ENCODE measurements around the gene FOXN1. TPM values are rescaled to one million over a fixed set of nuclear protein-coding genes. Genes with fewer than 3 reads are reported as not detected.
A peak's percentile ranks its signal among the peaks of the same experiment; 100 is the strongest.
"Not testable (repeated sequence)": the region's sequence is repeated elsewhere in the genome, so short reads cannot be mapped to it uniquely, and the experiment has no call there.

FOXN1 gene, protein sequence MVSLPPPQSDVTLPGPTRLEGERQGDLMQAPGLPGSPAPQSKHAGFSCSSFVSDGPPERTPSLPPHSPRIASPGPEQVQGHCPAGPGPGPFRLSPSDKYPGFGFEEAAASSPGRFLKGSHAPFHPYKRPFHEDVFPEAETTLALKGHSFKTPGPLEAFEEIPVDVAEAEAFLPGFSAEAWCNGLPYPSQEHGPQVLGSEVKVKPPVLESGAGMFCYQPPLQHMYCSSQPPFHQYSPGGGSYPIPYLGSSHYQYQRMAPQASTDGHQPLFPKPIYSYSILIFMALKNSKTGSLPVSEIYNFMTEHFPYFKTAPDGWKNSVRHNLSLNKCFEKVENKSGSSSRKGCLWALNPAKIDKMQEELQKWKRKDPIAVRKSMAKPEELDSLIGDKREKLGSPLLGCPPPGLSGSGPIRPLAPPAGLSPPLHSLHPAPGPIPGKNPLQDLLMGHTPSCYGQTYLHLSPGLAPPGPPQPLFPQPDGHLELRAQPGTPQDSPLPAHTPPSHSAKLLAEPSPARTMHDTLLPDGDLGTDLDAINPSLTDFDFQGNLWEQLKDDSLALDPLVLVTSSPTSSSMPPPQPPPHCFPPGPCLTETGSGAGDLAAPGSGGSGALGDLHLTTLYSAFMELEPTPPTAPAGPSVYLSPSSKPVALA
- total RNA-seq (2014; rRNA removed; shearing (Covaris generic)): not detected in 2 replicates

DNA sequence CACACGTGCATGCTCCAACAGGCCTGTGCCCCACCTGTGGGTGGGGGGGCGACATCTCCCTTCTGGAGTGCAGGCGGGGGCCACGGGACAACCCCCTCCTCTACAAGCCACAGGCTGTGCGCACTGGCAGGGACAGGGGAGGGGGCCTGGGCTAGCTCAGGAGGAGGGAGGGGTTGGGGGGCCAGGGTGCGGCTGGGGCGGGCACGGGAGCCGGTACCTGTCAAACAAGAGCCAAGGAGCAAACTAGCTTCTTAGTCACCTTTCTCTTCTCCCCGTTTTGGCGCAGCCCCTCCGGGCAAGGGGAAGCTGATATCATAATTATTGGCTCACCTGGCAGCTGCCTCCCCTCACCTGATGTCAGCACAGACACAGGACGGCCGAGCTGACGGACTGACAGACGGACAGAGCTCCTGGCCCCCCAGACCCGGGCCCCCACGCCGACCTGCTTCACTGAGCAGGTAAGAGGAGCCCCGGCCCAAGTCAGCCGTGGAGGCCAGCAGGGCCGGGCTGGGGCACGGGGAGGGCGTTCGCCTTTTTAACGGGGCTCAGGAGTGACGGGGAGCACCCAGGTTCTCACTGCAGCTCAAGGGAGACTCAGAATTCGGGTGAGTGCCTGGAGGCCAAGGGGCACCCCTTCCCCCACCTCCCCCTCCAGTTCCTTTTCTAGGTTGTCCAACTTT is at the start of gene FOXN1:
Gene FOXN1 (plus strand): TSS at position 363 of the 680 bp plus-strand sequence. CDS start 17,622 bp downstream, outside the sequence.
- DNase-seq (ENCODE audit: low spot score): no peak
- in situ Hi-C loops (cut with HindIII; ENCODE audit: low sequenced_read_pairs): no loop called here

- in situ Hi-C loops (cut with HindIII; ENCODE audit: low sequenced_read_pairs): no loop called here
These were observed 48.3 kb upstream of the FOXN1 start for GRCh38 chr17:28457890-28458289.

GRCh38 chr17:28458881-28459280 is 47.3 kb upstream of the FOXN1 start:
- in situ Hi-C loops (cut with HindIII; ENCODE audit: low sequenced_read_pairs); DNase-seq (ENCODE audit: low spot score): not testable (repeated sequence)

More at GRCh38 chr17:28457890-28458289, 48.3 kb upstream of the FOXN1 start:
- DNase-seq (ENCODE audit: low spot score): no peak

DNA sequence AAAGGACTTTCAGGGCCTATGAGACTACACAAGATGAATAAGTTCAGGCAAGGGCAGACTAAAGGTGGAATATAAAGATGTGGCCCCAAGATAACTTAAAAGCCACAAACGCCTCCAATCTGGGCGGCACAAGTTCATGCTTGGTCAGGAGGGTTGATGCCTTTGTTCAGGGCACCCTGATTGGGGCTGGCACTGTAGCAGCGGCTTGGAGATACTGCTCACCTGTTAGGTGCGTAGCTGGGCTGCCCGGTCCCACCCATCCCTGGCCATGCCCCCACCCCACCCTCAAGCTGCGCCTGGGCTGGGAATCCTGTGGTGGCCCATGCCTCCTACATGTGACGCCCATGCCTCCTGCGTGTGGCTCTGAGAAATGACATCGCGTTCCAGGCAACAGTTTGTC is 45.2 kb upstream of the FOXN1 start:
- in situ Hi-C loops (cut with HindIII; ENCODE audit: low sequenced_read_pairs): no loop called here
- DNase-seq (ENCODE audit: low spot score): no peak

- DNase-seq (ENCODE audit: low spot score): no peak
- in situ Hi-C loops (cut with HindIII; ENCODE audit: low sequenced_read_pairs): no loop called here
These were observed 40.1 kb upstream of the FOXN1 start for GRCh38 chr17:28466001-28466400.

GRCh38 chr17:28466521-28467048 is 39.6 kb upstream of the FOXN1 start:
- in situ Hi-C loops (cut with HindIII; ENCODE audit: low sequenced_read_pairs): no loop called here
- DNase-seq (ENCODE audit: low spot score): no peak

- in situ Hi-C loops (cut with HindIII; ENCODE audit: low sequenced_read_pairs): no loop called here
- no peak for DNase-seq (ENCODE audit: low spot score)
These were observed 38.6 kb upstream of the FOXN1 start for GRCh38 chr17:28467456-28468025.

DNA sequence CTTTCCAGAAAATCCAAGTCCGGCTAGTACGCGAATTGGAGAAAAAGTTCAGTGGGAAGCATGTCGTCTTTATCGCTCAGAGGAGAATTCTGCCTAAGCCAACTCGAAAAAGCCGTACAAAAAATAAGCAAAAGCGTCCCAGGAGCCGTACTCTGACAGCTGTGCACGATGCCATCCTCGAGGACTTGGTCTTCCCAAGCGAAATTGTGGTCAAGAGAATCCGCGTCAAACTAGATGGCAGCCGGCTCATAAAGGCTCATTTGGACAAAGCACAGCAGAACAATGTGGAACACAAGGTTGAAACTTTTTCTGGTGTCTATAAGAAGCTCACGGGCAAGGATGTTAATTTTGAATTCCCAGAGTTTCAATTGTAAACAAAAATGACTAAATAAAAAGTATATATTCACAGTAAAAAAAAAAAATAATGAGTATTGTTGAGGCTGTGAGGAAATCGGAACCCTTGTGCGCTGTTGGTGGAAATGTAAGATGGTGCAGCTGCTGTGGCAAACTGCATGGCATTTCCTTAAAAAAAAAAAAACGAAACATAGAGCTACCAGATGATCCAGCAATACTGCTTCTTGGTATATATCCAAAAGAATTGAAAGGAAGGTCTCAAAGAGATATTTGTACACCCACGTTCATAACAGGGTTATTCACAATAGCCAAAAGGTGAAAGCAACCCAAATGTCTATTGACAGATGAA is 38.0 kb upstream of the FOXN1 start:
- in situ Hi-C loops (cut with HindIII; ENCODE audit: low sequenced_read_pairs); DNase-seq (ENCODE audit: low spot score): not testable (repeated sequence)

GRCh38 chr17:28468781-28469180 is 37.4 kb upstream of the FOXN1 start:
- no peak for DNase-seq (ENCODE audit: low spot score)
- in situ Hi-C loops (cut with HindIII; ENCODE audit: low sequenced_read_pairs): no loop called here

DNA sequence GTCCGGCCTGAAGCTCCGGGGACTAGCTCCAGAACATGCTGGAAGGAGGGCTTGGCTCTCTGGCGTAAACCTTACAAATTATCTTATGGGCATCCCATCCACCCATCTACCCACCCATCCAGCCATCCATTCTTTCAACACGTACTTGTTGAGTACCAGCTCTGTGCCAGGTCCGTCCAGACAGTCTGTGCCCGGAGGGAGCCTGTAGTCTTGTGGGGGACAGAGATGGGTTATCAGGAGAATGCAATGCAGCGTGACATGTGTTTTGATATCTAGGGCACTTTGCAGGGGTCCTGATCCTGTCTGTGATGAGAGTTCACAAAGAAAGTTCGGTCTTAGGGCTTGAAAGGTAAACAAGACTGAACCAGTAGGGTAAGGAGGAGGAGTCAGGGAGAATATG is 36.8 kb upstream of the FOXN1 start:
- in situ Hi-C loops (cut with HindIII; ENCODE audit: low sequenced_read_pairs): no loop called here
- no peak for DNase-seq (ENCODE audit: low spot score)

DNA sequence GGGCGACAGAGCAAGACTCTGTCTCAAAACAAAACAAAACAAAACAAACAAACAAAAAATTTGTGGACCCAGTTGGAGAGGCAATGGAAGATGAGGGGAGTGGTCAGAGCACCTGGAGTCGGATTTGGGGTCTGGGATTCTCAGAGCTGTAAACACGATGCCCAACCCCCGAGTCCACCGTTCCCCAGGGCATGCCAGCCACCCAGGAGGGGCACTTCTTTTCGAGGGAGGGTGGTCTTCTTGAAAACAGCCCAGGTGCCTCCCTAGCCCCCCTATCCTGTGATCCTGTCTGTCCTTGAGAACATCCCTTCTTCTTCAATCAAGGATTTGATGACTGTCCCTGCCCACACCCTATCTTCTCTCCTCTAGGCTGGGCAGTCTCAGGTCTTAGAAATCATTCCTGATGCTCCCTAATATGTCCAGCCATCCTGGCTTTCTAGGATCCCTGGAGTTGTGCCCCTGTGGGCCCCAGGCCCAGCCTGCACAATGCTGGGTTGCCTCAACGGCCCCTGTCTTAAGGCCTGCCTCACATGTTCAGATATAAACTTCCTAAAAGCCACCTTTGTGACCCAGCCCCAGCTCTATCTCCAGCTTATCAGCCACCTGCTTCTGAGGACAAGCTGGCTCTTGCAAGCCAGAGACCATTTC is 35.8 kb upstream of the FOXN1 start:
- in situ Hi-C loops (cut with HindIII; ENCODE audit: low sequenced_read_pairs): no loop called here
- no peak for DNase-seq (ENCODE audit: low spot score)

DNA sequence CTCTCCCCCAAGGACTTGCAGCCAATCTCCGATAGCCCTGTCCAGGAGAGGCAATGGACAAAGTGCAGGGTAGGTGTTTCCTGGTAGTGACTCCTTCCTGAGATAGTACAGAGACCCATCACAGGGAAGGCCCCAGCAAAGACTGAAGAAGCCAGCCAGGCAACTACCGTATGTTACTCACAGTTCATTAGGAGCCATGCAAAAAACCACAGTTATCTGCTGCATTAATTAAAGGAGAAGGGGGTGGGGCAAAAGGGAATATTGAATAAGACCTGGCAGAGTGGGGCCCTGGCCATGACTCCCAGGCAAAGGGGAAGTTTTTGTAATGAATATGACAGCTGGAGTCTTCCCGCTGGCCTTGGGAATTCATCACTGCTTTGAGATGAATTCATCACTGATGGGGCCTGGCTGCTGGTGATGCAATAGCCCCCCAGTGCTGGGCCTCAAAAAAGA is 35.2 kb upstream of the FOXN1 start:
- in situ Hi-C loops (cut with HindIII; ENCODE audit: low sequenced_read_pairs): no loop called here
- DNase-seq (ENCODE audit: low spot score): no peak

DNA sequence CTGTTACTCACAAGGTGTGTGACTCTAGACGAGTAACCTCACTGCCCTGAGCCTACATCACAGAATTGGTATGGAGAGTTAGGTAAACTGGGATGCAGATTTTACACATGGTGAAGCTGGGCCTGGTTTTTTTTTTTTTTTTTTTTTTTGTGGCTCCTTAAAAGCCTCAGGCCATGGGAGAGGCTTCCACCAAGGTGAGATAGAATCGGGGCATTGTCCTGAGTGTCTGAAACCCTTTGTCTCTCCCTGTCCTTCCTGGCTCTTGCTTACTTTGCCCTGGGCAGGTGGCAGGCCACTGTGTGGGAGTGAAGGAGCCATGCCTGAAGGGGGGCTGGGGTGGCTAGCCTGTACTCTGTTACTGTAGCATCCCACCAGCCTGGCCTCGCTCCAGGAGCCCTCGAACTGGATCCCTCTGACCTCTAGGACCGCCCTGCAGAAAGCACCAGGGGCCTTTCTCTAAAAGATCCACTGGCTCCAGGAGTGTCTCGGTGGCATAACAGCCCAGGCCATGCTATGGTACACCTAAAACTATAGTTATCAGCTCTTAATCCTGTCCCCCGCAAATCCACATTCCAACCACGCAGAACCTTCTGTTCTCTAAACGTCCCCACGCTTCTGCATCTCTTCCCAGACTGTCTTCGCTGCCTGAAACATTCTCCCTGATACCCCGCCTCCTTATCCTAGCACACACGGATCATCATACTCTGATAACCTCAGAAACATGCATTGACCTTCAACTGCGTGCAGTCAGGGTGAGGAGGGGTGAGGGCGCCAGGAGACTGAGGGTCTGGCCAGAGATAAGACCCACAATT is 34.4 kb upstream of the FOXN1 start:
- in situ Hi-C loops (cut with HindIII; ENCODE audit: low sequenced_read_pairs): no loop called here
- DNase-seq (ENCODE audit: low spot score): no peak

GRCh38 chr17:28472871-28473497 is 33.2 kb upstream of the FOXN1 start:
- DNase-seq (ENCODE audit: low spot score): no peak
- in situ Hi-C loops (cut with HindIII; ENCODE audit: low sequenced_read_pairs): no loop called here

DNA sequence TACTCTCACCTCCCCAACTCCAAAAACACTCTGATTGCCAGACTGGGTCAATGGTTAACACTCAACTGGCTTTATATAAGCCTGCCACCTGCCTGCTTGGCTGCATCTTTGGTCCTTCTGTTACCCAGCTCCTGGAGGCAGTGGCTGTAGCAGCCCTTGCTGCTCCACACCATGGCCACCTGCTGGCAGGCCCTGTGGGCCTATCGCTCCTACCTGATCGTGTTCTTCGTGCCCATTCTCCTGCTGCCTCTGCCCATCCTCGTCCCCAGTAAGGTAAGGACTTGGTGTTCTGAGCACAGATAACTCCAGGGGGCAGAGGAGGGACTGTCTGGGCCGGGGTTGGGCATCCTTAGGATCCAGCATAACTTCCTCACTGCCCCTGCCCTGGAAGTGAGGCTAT is 32.6 kb upstream of the FOXN1 start, which contains the start of gene SLC13A2:
Gene SLC13A2 (plus strand): TSS at position 103 of the 400 bp plus-strand sequence. CDS start 69 bp downstream, at position 172.
- DNase-seq (ENCODE audit: low spot score): peak; percentile 36
- in situ Hi-C loops (cut with HindIII; ENCODE audit: low sequenced_read_pairs): no loop called here

- in situ Hi-C loops (cut with HindIII; ENCODE audit: low sequenced_read_pairs): no loop called here
- no peak for DNase-seq (ENCODE audit: low spot score)
These were observed 32.0 kb upstream of the FOXN1 start for GRCh38 chr17:28474111-28474531.

All from G401 (cell line).